Inflammatory macrophage treated with lipopolysaccharide for 1 hour (primary cell): ENCODE data around the gene FNIP2.

Experiments
- DNase-seq, 2 donors: peaks; one replicate each; pipeline ENCODE4 v3.0.0-alpha.2; 2020 to 2022

FNIP2 gene

GRCh38 chr4:158763462-158763861, 5.4 kb upstream of the FNIP2 start:
- no peak for DNase-seq

DNA sequence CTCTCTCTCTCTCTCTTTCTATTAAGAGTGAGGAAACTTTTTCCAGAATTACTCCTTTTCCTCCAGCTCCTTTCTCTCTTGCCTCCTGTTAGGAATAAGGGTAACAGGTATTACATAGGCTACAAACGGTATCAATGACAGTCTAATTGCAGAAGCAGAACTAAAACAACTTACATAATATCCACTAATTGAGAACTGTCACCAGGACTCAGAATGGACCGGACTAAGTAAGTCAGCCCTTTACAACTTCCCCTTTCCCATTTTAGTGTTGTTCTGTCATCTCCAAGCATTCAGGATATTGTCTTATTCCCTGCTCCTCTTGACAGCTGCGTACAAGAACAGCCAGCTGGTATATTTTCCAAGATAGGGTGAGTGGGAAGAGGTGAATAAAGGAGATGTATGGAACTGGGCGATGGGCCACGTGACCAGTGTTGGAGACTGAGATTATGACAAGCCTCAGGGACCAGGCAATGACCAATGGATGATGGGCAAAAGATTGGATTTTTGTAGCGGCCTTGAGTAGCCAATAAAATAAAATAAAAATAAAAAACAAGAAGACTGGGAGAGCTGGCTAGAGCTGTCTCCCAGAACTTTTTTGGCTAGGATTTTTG, 2.3 kb upstream of the FNIP2 start:
- DNase-seq: peak; percentile 72 to 80

- peak in 1 of 2 donors; percentile 41 for DNase-seq
Observed at GRCh38 chr4:158767451-158767850, 1.4 kb upstream of the FNIP2 start.

DNA sequence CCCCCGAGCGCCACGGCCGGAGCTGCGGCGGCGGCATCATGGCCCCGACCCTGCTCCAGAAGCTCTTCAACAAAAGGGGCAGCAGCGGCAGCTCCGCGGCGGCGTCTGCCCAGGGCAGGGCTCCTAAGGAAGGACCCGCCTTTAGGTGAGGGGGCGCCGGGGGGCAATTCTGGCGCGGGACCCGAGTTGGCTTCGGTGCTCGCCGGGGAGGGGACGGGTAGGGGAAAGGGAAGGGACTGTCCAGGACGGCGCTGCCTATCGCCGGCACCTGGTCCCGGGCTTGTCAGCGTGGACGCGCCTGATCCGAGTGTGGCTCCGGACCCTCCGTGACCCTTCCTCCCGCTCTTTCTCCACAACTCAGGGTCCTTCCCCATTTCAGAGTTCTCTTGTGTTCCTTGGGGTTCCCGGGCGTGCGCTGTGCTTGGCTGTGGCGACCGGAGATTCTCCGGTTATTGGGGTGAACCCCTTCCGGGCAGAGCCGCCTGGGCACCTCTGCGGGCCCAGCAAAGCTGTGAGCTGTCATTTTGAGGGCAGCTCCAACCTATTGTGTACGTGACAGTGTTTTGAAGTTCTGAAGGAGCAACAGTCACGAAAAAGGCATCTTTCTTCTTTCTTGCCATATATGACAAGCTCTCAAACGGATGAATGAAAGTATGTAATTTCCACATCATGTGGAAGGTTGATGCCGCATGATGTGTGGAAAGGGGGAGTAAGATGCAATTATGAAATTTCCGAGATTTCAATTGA, 522 bp downstream of the FNIP2 start:
- DNase-seq: peak; percentile 86 to 96

DNA sequence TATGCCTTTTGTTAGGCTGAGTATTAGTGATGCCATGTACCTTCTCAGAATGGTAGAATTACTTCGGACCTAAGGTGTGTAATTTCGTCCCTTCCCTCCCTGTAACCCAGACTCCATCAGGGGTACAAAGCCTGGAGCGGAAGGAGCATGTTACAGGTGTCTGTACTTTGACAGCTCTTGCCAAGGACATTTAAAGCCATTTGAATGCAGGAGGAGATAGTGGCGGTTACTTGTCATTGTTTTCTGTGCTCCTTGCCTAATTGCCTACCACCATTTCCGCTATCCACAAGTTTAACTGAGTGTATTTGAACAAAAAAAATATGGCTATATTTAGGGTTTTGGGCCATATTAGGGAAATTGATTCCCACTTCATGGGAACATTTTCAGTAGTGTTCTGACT, 1.8 kb downstream of the FNIP2 start:
- no peak for DNase-seq

GRCh38 chr4:158771776-158772175, 3.0 kb downstream of the FNIP2 start:
- no peak for DNase-seq

DNA sequence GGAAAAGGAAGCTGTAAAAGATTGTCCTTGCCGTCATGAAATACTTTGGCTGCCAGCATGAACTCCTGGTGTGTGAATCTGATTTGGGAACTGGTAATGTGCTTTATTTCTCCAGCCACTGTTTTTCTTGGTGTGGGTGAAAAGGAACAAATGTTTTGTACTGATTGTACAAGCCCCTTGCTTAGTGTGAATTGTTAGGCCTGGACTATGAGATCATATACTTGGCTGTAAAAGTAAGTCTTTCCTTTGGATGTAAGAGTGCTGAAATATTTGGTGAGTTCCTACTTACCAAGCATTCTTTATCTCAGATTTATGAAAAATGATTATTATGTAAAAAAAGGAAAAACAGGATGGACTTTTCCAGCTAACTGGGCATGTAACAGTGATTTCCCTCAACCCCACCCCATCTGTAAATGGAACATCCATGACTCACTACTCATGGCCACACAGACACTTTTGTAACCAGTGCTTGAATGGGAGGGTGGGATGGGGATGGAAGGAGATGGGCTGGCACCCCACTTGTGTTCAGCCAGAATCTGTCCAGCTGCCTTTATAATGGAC, 6.3 kb downstream of the FNIP2 start:
- DNase-seq: peak in 1 of 2 donors; percentile 53

- DNase-seq: no peak
Observed at GRCh38 chr4:158776106-158776505, 7.3 kb downstream of the FNIP2 start.

GRCh38 chr4:158777423-158778155, 8.8 kb downstream of the FNIP2 start:
- DNase-seq: no peak

GRCh38 chr4:158778156-158778711, 9.4 kb downstream of the FNIP2 start:
- peak; percentile 55 to 61 for DNase-seq

DNA sequence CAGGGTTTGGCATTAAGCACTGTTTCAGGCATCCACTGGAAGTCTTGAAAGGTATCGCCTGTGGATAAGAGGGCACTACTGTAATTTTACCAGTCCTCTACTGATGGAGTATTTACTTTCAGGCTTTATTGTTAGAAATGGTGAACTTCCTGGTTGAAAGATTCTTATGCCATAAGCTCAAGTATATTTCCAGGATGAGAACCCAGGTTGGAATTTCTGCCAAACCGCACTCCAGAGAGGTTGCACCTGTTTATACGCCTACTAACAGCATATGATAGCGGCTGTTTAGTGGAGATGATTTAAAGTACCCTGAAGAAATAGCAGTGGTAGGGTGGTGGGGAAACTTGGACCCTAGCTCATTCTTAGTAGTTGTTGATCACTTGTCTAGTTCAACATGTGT, 9.9 kb downstream of the FNIP2 start:
- no peak for DNase-seq

- no peak for DNase-seq
Observed at GRCh38 chr4:158781963-158782362, 13.1 kb downstream of the FNIP2 start.

GRCh38 chr4:158782551-158783360, 13.9 kb downstream of the FNIP2 start:
- DNase-seq: no peak

GRCh38 chr4:158783785-158784184, 15.0 kb downstream of the FNIP2 start:
- DNase-seq: no peak

GRCh38 chr4:158785718-158786117, 16.9 kb downstream of the FNIP2 start:
- no peak for DNase-seq

- no peak for DNase-seq
Observed at GRCh38 chr4:158786121-158786601, 17.3 kb downstream of the FNIP2 start.

- no peak for DNase-seq
Observed at GRCh38 chr4:158786955-158787354, 18.1 kb downstream of the FNIP2 start.

DNA sequence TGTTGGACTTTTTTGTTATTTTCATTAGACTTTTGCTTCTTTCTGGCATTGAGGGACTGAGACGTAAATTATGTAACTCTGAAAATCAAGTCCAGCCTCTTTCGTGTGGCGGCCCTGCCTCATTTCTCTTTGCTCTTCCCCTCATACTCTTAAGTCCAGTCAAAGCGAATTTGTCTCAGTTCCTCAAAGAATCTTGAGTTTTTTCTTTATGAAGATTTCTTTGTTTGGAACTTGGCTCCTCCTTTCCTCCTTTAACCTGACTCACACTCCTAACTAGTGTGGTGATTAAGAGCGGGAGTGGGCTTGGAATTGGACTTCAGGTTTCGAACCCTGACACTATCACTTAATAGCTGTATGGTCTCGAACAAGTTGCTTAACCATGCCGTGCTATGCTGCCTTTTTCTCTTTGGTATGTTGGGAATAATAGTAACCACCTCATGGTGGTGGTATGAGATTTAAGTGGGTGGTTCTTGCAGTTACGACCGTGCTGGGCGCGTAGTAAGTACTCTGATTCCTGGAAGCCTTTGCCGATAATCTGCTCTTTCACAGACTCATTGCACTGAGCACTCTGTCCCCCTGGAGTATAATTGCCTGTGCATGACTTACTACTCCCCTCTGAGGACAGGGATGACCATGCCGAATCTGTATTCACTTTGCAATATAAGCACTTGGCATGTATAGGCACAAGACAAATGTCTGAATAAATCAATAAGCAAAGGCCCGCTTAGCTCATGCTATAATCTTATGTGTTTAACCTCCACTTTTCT, 19.1 kb downstream of the FNIP2 start:
- DNase-seq: peak in 1 of 2 donors; percentile 60

DNA sequence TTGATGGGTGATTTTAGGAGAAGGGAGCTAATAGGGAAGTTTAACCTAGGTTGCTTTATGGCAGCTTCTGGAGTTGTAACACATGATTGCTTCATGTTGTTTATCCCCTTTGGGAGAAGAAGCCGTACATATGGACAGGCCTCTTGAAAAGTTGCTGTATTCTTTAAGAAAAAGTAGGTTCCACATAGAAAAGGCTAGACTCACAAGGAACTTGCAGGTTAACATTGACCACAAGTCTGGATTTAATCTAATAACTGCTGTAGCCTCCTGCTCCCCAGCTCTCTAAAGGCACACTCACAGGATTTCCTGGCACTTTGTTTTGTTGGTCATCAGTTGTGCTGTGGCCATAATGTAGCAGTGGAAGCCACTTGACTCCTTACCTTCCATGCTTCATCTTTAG, 19.7 kb downstream of the FNIP2 start:
- DNase-seq: peak; percentile 56 to 72

DNA sequence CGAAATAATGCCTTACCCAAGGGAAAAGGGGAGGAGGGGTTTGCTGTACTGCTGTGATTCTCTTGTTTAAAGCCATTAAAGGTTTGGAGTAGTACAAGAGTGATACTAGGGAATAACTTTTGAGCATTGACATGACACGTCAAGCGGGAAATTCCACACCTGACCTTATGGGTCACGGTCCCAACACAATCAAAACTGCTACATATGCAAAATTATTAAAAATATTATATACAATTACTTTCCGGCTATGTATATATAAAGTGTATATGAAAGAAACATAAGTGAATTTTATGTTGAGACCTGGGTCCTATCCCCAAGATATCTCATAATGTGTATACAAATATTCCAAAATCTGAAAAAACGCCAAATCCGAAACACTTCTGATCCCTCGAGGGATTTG, 21.0 kb downstream of the FNIP2 start:
- DNase-seq: no peak

DNA sequence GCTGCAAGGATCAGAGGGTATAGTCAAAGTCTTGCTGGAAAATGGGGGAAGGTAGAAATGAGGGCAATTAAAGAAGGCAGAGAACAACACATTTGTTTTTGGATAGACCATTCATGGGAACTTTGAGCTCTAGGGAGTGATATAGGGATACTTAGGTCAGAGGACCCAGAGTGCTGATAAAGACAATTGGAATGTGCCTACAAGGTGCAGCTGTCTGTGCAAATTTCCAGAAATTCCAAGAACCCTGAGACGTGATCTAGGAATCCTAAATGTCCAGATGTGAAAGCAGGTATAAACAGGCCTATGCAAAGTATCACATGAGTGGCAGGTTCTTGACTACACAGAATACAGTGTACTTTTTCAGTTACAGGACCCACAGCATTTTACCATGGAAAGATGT, 24.2 kb downstream of the FNIP2 start:
- no peak for DNase-seq
